Right lobe of liver (tissue), 4 donors: ENCODE results near the gene H1-8.

ENCODE experiments used
- POLR2A ChIP-seq: fragments of 450-650 bp; IDR thresholded peaks from one replicate; pipeline ENCODE4 v1.6.1; 2017; ENCODE audit warnings: antibody characterized with exemption, mild to moderate bottlenecking
- TF ChIP-seq, protein P1 (sequence below), 4 donors: fragments of 200-600 bp in 3 of 4; fragments of 450-650 bp in 1 of 4; IDR thresholded peaks; one replicate each; pipeline versions ENCODE4 v1.5.1 to v1.8.0; 2016 to 2022; ENCODE audit warnings: antibody characterized with exemption in 4 of 4, mild to moderate bottlenecking in 2 of 4
- donor health status: DM: no; HTN: no; CAD: no.
- donor health status: DM: no; HTN: no; CAD: no.
- donor health status: DM: no; HTN: yes; CAD: no.

DNA sequence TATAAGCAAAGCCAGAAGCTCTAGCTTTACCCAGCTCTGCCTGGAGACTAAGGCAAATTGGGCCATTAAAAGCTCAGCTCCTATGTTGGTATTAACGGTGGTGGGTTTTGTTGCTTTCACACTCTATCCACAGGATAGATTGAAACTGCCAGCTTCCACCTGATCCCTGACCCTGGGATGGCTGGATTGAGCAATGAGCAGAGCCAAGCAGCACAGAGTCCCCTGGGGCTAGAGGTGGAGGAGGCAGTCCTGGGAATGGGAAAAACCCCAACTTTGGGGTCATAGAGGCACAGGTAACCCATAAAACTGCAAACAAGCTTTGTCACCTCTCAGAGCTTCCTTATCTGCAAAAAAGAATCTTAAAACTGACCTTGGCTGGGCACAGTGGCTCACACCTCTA, 7.9 kb upstream of the H1-8 start:
- TF ChIP-seq POLR2A = no peak
- TF ChIP-seq, protein P1, sequence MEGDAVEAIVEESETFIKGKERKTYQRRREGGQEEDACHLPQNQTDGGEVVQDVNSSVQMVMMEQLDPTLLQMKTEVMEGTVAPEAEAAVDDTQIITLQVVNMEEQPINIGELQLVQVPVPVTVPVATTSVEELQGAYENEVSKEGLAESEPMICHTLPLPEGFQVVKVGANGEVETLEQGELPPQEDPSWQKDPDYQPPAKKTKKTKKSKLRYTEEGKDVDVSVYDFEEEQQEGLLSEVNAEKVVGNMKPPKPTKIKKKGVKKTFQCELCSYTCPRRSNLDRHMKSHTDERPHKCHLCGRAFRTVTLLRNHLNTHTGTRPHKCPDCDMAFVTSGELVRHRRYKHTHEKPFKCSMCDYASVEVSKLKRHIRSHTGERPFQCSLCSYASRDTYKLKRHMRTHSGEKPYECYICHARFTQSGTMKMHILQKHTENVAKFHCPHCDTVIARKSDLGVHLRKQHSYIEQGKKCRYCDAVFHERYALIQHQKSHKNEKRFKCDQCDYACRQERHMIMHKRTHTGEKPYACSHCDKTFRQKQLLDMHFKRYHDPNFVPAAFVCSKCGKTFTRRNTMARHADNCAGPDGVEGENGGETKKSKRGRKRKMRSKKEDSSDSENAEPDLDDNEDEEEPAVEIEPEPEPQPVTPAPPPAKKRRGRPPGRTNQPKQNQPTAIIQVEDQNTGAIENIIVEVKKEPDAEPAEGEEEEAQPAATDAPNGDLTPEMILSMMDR (IDR thresholded peaks at IDR 0.05) = no peak
